GM12878 (cell line): Measurements from ENCODE around the gene SIRT7. TPM values are rescaled to one million over a fixed set of nuclear protein-coding genes. Genes with fewer than 3 reads are reported as not detected.

Experiments used
- ATAC-seq: fragments of 200-7000 bp; cut with Tn5 transposase; 3 replicates; pipeline ENCODE4 v1.9.1; 2020; ENCODE audit warnings: mild to moderate bottlenecking, moderate library complexity
- BruUV-seq: library from RNA; stranded (reverse); fragments of 400-500 nt; replicated peaks from 2 replicates; lab custom pipeline; 2021; lab: Mats Ljungman, UMichigan
- CTCF ChIA-PET: fragments of 300-600 bp; sonication (Branson Sonifier 250); formaldehyde crosslinking; extraction: SDS; loops from one replicate; lab custom pipeline; 2021; ENCODE audit warnings: inconsistent platforms; lab: Yijun Ruan, JAX
- POLR2A ChIA-PET: fragments of 350-600 bp; formaldehyde crosslinking; extraction: SDS; loops from one replicate; lab custom pipeline; 2021; ENCODE audit warnings: inconsistent platforms; lab: Charles Lee
- RAD21 ChIA-PET: fragments of 300-600 bp; sonication (Branson Sonifier 250); formaldehyde crosslinking; loops from one replicate; lab custom pipeline; 2023; ENCODE audit warnings: antibody characterized with exemption; ENCODE audit not compliant: unreplicated experiment; lab: Charles Lee
- SMC1A ChIA-PET: fragments of 300-600 bp; sonication (Branson Sonifier 250); formaldehyde crosslinking; loops from one replicate; lab custom pipeline; 2023; ENCODE audit not compliant: unreplicated experiment, uncharacterized antibody; lab: Charles Lee
- DNase-seq: peaks from one replicate; pipeline ENCODE4 v3.0.0-alpha.2; 2011; ENCODE audit warnings: low read depth, low spot score
- FAIRE-seq: peaks from 3 replicates; lab custom pipeline; 2011; peaks lifted over from hg19 to GRCh38; lab: Jason Lieb, UNC
- H2AFZ ChIP-seq: 2 replicates; pipeline ENCODE4 v1.6.0; 2011; ENCODE audit warnings: low read depth, low read length, control low read depth; ENCODE audit not compliant: control insufficient read depth
- H3K27ac ChIP-seq: 2 replicates; pipeline ENCODE4 v1.5.1; 2011; ENCODE audit warnings: control low read depth; ENCODE audit not compliant: control insufficient read depth, insufficient read depth
- H3K27me3 ChIP-seq, 2 experiments: replicated peaks in 1 of 2; 2 replicates each; pipeline versions ENCODE4 v1.6.0 to v1.6.1; 2011; ENCODE audit warnings: low read length in 1 of 2; ENCODE audit not compliant: control insufficient read depth in 2 of 2, insufficient read depth in 2 of 2
- H3K36me3 ChIP-seq, 2 experiments: 2 replicates each; pipeline ENCODE4 v1.5.1; 2011; ENCODE audit warnings: low read length in 1 of 2; ENCODE audit not compliant: control insufficient read depth in 2 of 2, insufficient read depth in 2 of 2
- H3K4me1 ChIP-seq: 2 replicates; pipeline ENCODE4 v1.6.1; 2011; ENCODE audit warnings: mild to moderate bottlenecking, low read length, moderate library complexity, mixed read lengths; ENCODE audit not compliant: control insufficient read depth, insufficient read depth
- H3K4me2 ChIP-seq: 2 replicates; pipeline ENCODE4 v1.6.0; 2011; ENCODE audit warnings: control low read depth; ENCODE audit not compliant: control insufficient read depth, insufficient read depth
- H3K4me3 ChIP-seq: fragments of 200-600 bp; sonication (generic); 2 replicates; pipeline ENCODE4 v1.5.1; 2016
- H3K79me2 ChIP-seq: 2 replicates; pipeline ENCODE4 v1.6.0; 2011; ENCODE audit warnings: low read length; ENCODE audit not compliant: control insufficient read depth, insufficient read depth
- H3K9ac ChIP-seq: 2 replicates; pipeline ENCODE4 v1.8.0; 2011; ENCODE audit warnings: low read length, control low read depth, mixed read lengths; ENCODE audit not compliant: control insufficient read depth, insufficient read depth
- H3K9me3 ChIP-seq: replicated peaks from 3 replicates; pipeline ENCODE4 v1.5.1; 2011; ENCODE audit warnings: mild to moderate bottlenecking, low read length; ENCODE audit not compliant: control insufficient read depth, insufficient read depth
- H4K20me1 ChIP-seq: 2 replicates; pipeline ENCODE4 v1.6.0; 2011; ENCODE audit not compliant: control insufficient read depth, insufficient read depth
- BACH1 ChIP-seq: fragments of 450-650 bp; IDR thresholded peaks from 2 replicates; pipeline ENCODE4 v1.6.1; 2017; ENCODE audit warnings: mild to moderate bottlenecking, borderline replicate concordance
- FOXK2 ChIP-seq: fragments of 450-650 bp; IDR thresholded peaks from 2 replicates; pipeline ENCODE4 v1.6.1; 2017; ENCODE audit warnings: mild to moderate bottlenecking, moderate library complexity
- IKZF2 ChIP-seq, 2 experiments: fragments of 450-650 bp; IDR thresholded peaks; 2 replicates each; pipeline ENCODE4 v1.6.1; 2017; ENCODE audit warnings: mild to moderate bottlenecking in 2 of 2, moderate library complexity in 2 of 2
- MXI1 ChIP-seq: fragments of 150-350 bp; IDR thresholded peaks from 2 replicates; pipeline ENCODE4 v1.6.1; 2011; ENCODE audit warnings: low read depth, mild to moderate bottlenecking, inconsistent platforms, low read length, improper control_type of control experiment
- MYB ChIP-seq: fragments of 150-350 bp; IDR thresholded peaks from 2 replicates; pipeline ENCODE4 v1.6.1; 2014; ENCODE audit warnings: mild to moderate bottlenecking, low read depth, low read length, borderline replicate concordance
- RFX5 ChIP-seq: IDR thresholded peaks from 2 replicates; pipeline ENCODE4 v1.6.1; 2011; ENCODE audit warnings: low read depth, low read length, improper control_type of control experiment
- RUNX3 ChIP-seq: IDR thresholded peaks from 2 replicates; pipeline ENCODE4 v1.6.1; 2012; ENCODE audit warnings: low read length, inconsistent platforms
- SUPT20H ChIP-seq: IDR thresholded peaks from 2 replicates; pipeline ENCODE4 v1.6.1; 2011; ENCODE audit warnings: low read depth, mild to moderate bottlenecking, low read length, moderate library complexity, borderline replicate concordance; ENCODE audit not compliant: control insufficient read depth
- TAF1 ChIP-seq: IDR thresholded peaks from 2 replicates; pipeline ENCODE4 v1.6.1; 2011; ENCODE audit warnings: mild to moderate bottlenecking, low read depth, low read length, borderline replicate concordance
- ZNF207 ChIP-seq: fragments of 450-650 bp; IDR thresholded peaks from 2 replicates; pipeline ENCODE4 v1.6.1; 2014; ENCODE audit warnings: antibody characterized with exemption, mild to moderate bottlenecking, borderline replicate concordance
- WGBS: methylation state at CpG from one replicate; pipeline ENCODE4 v1.1.6; 2016; ENCODE audit warnings: low lambda C conversion rate; ENCODE audit not compliant: insufficient replicate concordance, insufficient coverage; ENCODE audit errors: missing lambda C conversion rate; 5-methylcytosine and 5-hydroxymethylcytosine counted together
- in situ Hi-C: fragments of 300-500 bp; cut with MboI; formaldehyde crosslinking; loops from 9 replicates; pipeline ENCODE4 v1.14.3; 2018; ENCODE audit warnings: mixed read lengths
- intact Hi-C: fragments of 100-400 bp; cut with micrococcal nuclease; formaldehyde crosslinking; loops from one replicate; pipeline ENCODE4 v1.14.2; 2022; ENCODE audit not compliant: unreplicated experiment
- polyA plus RNA-seq, 11 experiments: library from polyadenylated mRNA; depleted of rRNA in 4 of 11; unstranded in 6 of 11; stranded (reverse) in 5 of 11; fragments of >200 nt; fragmentation: Nextera tagmentation in 4 of 11; fragmentation: Illumina TruSeq in 1 of 11; extraction: Ambion mirVana in 4 of 11; extraction: Trizol in 1 of 11; gene quantifications; 1 replicate in 1 of 11; 2 replicates in 10 of 11; pipeline versions ENCODE4 v1.2.1 to v1.2.3, GENCODE V29; 2011 to 2016; ENCODE audit warnings: inconsistent platforms in 2 of 11, missing spikeins in 2 of 11, low read depth in 1 of 11
- total RNA-seq, 4 experiments: library from RNA; depleted of rRNA in 3 of 4; stranded (reverse); fragments of >200 nt in 3 of 4; fragmentation: Illumina TruSeq in 1 of 4; extraction: Trizol in 1 of 4; gene quantifications; 2 replicates each; pipeline versions ENCODE4 v1.2.1 to v1.2.3, GENCODE V29; 2013 to 2021
- TF ChIP-seq, protein P1 (sequence below): fragments of 450-650 bp; formaldehyde crosslinking; IDR thresholded peaks from 2 replicates; pipeline ENCODE4 v1.5.0; 2022; ENCODE audit warnings: mild to moderate bottlenecking, missing genetic modification characterization
- TF ChIP-seq, protein P2 (sequence below): IDR thresholded peaks from 2 replicates; pipeline ENCODE4 v1.6.1; 2012; ENCODE audit warnings: low read depth, low read length, improper control_type of control experiment

Gene SIRT7
- total and polyA plus RNA-seq, 10 of the 15 experiments (the other 5 are each of a cell fraction or from before 2014, with no cell fraction given) = 1.2 to 56.2 (median 22.7) TPM

DNA sequence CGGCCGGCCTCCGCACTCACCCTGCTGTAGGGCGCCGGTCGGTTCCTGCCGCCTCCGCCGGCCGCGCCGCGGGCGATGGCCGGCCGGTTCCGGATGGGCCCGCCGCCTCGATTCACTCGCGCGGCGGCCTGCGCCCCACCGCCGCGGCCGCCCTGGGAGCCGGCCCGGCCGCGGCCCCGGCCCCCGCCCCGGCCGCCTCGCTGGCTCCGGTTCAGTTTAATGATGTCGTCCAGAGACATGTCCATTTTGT lies 26.7 kb downstream of the SIRT7 start (continued):
- no peak for TF ChIP-seq ZNF207
- TF ChIP-seq FOXK2 = no peak
- TF ChIP-seq RFX5 = no peak
- TF ChIP-seq IKZF2 (IDR thresholded peaks at IDR 0.05) = no peak
- TF ChIP-seq SUPT20H = no peak

DNA sequence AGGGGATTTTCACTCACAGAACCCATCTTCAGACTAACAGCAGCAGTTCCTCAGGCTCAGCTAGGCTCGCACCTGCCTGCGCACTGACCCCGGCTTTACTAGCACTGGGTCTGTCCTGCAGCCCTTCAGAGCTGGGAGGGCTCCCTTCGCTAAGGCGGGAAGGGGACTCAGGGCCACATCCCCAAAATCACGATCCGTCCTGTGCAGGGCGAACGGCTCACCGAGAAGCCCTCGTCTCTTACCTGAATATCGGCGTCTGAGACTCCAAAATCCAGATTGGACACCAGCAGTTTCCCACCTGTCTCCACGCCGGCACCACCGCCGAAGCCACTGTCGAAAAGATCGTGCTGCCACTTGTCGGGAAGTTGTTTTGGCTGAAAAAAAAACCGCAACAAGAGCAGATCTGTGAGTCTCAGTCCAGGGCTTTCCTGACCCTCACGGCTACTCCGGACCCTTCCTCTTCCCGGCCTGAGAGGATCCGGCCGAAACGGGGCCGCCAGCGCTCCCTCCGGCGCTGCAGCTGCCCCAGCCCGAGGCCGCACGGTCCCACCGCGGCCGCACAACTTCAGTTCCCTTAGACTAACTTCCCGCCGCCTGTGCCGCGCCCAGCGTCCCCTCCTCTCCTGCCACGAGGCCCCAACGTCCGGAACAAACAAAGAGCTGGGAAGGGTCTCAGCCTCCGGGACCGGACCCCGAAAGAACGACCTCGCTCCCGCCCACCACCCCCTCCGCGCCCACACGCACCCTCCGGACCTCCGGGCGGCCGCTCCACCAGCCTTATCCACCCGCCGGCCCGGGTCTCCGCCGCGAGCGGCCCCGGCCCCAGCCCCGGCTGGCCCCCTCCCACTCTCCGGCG lies 27.3 kb downstream of the SIRT7 start:
- peaks cover 21 to 23% of the 10 kb centered on the region in 2 experiments; a peak in 3 of 4 replicates for H3K36me3 ChIP-seq
- WGBS = 3% methylated on average over 57 of the region's 69 CpGs
- FAIRE-seq (no peak), ATAC-seq (no peak), DNase-seq (no peak)
- H3K9me3 ChIP-seq = no peaks in the 10 kb centered on the region
- BruUV-seq = no TSS peak
- in situ Hi-C loops = no loop called here
- H2AFZ ChIP-seq = no peak overlapping the region
- H3K9ac ChIP-seq = peak overlapping the region; percentile 98
- 0 out of 2 replicates have a peak, but pooled peaks cover 3% of the 10 kb centered on the region for H4K20me1 ChIP-seq
- intact Hi-C loops = loop anchor here (2.0 kb wide), 1 partner anchor 18 kb away; no protein-coding TSS in a partner anchor
- H3K4me1 ChIP-seq = peaks cover 30% of the 10 kb centered on the region
- H3K27ac ChIP-seq = peak overlapping the region; percentile 74
- H3K4me3 ChIP-seq = peak overlapping the region; percentile 91
- TF ChIP-seq MYB = no peak
- TF ChIP-seq, protein P1, sequence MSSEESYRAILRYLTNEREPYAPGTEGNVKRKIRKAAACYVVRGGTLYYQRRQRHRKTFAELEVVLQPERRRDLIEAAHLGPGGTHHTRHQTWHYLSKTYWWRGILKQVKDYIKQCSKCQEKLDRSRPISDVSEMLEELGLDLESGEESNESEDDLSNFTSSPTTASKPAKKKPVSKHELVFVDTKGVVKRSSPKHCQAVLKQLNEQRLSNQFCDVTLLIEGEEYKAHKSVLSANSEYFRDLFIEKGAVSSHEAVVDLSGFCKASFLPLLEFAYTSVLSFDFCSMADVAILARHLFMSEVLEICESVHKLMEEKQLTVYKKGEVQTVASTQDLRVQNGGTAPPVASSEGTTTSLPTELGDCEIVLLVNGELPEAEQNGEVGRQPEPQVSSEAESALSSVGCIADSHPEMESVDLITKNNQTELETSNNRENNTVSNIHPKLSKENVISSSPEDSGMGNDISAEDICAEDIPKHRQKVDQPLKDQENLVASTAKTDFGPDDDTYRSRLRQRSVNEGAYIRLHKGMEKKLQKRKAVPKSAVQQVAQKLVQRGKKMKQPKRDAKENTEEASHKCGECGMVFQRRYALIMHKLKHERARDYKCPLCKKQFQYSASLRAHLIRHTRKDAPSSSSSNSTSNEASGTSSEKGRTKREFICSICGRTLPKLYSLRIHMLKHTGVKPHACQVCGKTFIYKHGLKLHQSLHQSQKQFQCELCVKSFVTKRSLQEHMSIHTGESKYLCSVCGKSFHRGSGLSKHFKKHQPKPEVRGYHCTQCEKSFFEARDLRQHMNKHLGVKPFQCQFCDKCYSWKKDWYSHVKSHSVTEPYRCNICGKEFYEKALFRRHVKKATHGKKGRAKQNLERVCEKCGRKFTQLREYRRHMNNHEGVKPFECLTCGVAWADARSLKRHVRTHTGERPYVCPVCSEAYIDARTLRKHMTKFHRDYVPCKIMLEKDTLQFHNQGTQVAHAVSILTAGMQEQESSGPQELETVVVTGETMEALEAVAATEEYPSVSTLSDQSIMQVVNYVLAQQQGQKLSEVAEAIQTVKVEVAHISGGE (CRISPR knock-in tag) = 0 out of 2 replicates have a peak, but pooled peaks have one; percentile 32
- TF ChIP-seq BACH1 = 0 out of 2 replicates have a peak, but pooled peaks have one; percentile 24
- no peak for TF ChIP-seq TAF1
- TF ChIP-seq, protein P2, sequence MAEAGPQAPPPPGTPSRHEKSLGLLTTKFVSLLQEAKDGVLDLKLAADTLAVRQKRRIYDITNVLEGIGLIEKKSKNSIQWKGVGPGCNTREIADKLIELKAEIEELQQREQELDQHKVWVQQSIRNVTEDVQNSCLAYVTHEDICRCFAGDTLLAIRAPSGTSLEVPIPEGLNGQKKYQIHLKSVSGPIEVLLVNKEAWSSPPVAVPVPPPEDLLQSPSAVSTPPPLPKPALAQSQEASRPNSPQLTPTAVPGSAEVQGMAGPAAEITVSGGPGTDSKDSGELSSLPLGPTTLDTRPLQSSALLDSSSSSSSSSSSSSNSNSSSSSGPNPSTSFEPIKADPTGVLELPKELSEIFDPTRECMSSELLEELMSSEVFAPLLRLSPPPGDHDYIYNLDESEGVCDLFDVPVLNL = no peak
- TF ChIP-seq RUNX3 = peak; percentile 40; the same call in 1 of the 2 replicates
- TF ChIP-seq MXI1 = 0 out of 2 replicates have a peak, but pooled peaks have one; percentile 12
- no peaks in the 10 kb centered on the region for H3K27me3 ChIP-seq
- CTCF ChIA-PET = no interaction called here
- RAD21 ChIA-PET = no interaction called here
- SMC1A ChIA-PET = no interaction called here
- POLR2A ChIA-PET = interaction anchor here (0.9 kb wide), 1 partner anchor 19 kb away, joined by 4 read pairs; no protein-coding TSS in a partner anchor
- peaks cover 52% of the 10 kb centered on the region for H3K79me2 ChIP-seq
- H3K4me2 ChIP-seq = peak overlapping the region; percentile 97
